Neural progenitor cell (in vitro differentiated cells): ENCODE results near the gene ABTB2. TPM values are rescaled to one million over a fixed set of nuclear protein-coding genes. Genes with fewer than 3 reads are reported as not detected.

Experiments used
- DNase-seq: peaks from one replicate; pipeline ENCODE4 v3.0.0-alpha.2; 2016; ENCODE audit warnings: low spot score
- H2AFZ ChIP-seq: fragments of 200-600 bp; sonication (generic); replicated peaks from 2 replicates; pipeline ENCODE4 v1.6.1; 2016; ENCODE audit warnings: antibody characterized with exemption
- H3F3A ChIP-seq: fragments of 200-600 bp; sonication (generic); 2 replicates; pipeline ENCODE4 v1.6.1; 2016; ENCODE audit warnings: antibody characterized with exemption, low read depth
- H3K27ac ChIP-seq: fragments of 200-600 bp; sonication (generic); 2 replicates; pipeline ENCODE4 v1.5.1; 2016; ENCODE audit warnings: mild to moderate bottlenecking
- H3K27me3 ChIP-seq: fragments of 200-600 bp; sonication (generic); 2 replicates; pipeline ENCODE4 v1.6.1; 2016; ENCODE audit warnings: mild to moderate bottlenecking, moderate library complexity
- H3K36me3 ChIP-seq: fragments of 200-600 bp; sonication (generic); 2 replicates; pipeline ENCODE4 v1.5.1; 2016
- H3K4me1 ChIP-seq: fragments of 200-600 bp; sonication (generic); 2 replicates; pipeline ENCODE4 v1.6.1; 2016; ENCODE audit warnings: mixed run types
- H3K4me2 ChIP-seq: fragments of 200-600 bp; sonication (generic); 2 replicates; pipeline ENCODE4 v1.6.1; 2016
- H3K4me3 ChIP-seq: fragments of 200-600 bp; sonication (generic); 2 replicates; pipeline ENCODE4 v1.5.1; 2016
- H3K79me2 ChIP-seq: fragments of 200-600 bp; sonication (generic); 2 replicates; pipeline ENCODE4 v1.6.1; 2016; ENCODE audit warnings: low read depth
- H3K9ac ChIP-seq: fragments of 200-600 bp; sonication (generic); 2 replicates; pipeline ENCODE4 v1.6.1; 2016
- H3K9me3 ChIP-seq: fragments of 200-600 bp; sonication (generic); 2 replicates; pipeline ENCODE4 v1.5.1; 2016; ENCODE audit warnings: low read depth
- H4K20me1 ChIP-seq: fragments of 200-600 bp; sonication (generic); 2 replicates; pipeline ENCODE4 v1.6.1; 2016; ENCODE audit warnings: low read depth
- H3K27ac Mint-ChIP-seq: 3 replicates; pipeline ENCODE4 v1.8.0; 2021; ENCODE audit warnings: mixed read lengths
- H3K27me3 Mint-ChIP-seq: 2 replicates; pipeline ENCODE4 v1.8.0; 2022; ENCODE audit warnings: low read depth, mild to moderate bottlenecking, inconsistent platforms, moderate library complexity, mixed read lengths; ENCODE audit not compliant: insufficient read depth
- H3K36me3 Mint-ChIP-seq: 3 replicates; pipeline ENCODE4 v1.8.0; 2021; ENCODE audit warnings: mixed read lengths
- H3K4me1 Mint-ChIP-seq: 3 replicates; pipeline ENCODE4 v1.8.0; 2021; ENCODE audit warnings: mixed read lengths
- H3K4me3 Mint-ChIP-seq: 3 replicates; pipeline ENCODE4 v1.8.0; 2021; ENCODE audit warnings: mild to moderate bottlenecking, moderate library complexity, mixed read lengths
- H3K9me3 Mint-ChIP-seq: 3 replicates; pipeline ENCODE4 v1.8.0; 2020; ENCODE audit warnings: mixed read lengths
- EZH2 ChIP-seq: fragments of 200-600 bp; sonication (generic); IDR thresholded peaks from 2 replicates; pipeline ENCODE4 v1.6.1; 2017; ENCODE audit warnings: antibody characterized with exemption, mild to moderate bottlenecking, moderate library complexity
- EZH2phosphoT487 ChIP-seq: fragments of 200-600 bp; sonication (generic); IDR thresholded peaks from 2 replicates; pipeline ENCODE4 v1.6.1; 2017; ENCODE audit warnings: antibody characterized with exemption
- total RNA-seq: library from RNA; depleted of rRNA; stranded (reverse); fragments of >200 nt; gene quantifications from 2 replicates; pipeline ENCODE4 v1.2.3, GENCODE V29; 2015; ENCODE audit warnings: low replicate concordance
- TF ChIP-seq, protein P1 (sequence below): fragments of 200-600 bp; sonication (generic); IDR thresholded peaks from 2 replicates; pipeline ENCODE4 v1.5.1; 2017; ENCODE audit warnings: antibody characterized with exemption, mild to moderate bottlenecking

Gene ABTB2
- total RNA-seq, 1 donor from 2014 or later = 0.37 TPM

DNA sequence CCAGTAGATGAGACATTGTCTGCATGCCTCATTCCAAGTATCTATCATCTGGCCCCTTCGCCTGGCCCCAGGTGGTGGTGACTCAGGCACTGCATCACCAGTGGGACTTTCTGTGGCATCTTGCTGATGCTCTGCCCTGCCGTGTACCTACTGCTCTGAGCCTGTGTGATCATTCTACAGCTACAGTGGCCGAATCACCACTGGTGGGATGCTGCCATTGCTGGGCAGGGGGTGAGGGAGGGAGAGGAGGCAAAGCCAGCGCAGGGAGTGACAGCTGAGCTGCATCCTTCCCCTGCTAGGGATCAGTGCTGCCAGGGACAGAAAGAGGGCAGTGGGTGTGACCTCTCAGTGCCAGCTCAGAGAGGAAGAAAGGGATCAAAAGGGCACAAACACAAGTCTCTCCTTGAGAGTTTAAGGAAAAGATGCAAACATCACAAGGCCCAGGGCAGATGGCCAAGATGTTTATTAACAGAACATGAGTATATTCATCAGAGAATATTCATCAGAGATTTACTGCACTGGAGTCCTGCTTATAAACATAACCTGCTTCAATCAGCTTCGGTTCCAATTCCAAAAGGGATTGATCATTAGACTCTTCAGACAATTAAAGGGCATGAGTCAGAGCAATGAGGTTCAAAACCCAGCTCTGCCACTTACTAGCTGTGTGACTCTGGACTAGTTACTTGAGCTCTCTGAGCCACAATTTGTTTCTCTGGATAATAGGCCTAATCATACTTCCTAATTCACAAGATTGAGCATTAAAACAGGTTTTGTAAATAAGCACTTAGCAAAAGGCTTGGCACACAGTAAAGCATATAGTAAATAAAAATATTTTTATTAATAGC is 142.6 kb downstream of the ABTB2 start:
- no peak overlapping the region for H3K27ac ChIP-seq
- H3K9ac ChIP-seq = no peak overlapping the region
- H3F3A ChIP-seq = no peaks in the 10 kb centered on the region
- no peak overlapping the region for H3K4me3 ChIP-seq
- H3K79me2 ChIP-seq = no peaks in the 10 kb centered on the region
- no peaks in the 10 kb centered on the region for H3K4me1 ChIP-seq
- H3K9me3 ChIP-seq = no peaks in the 10 kb centered on the region
- no peaks in the 10 kb centered on the region for H3K27me3 ChIP-seq
- Mint-ChIP-seq H3K4me1 (peaks cover 18% of the 10 kb centered on the region), H3K36me3 (no peaks in the 10 kb centered on the region), H3K27me3 (peaks cover 4% of the 10 kb centered on the region), H3K9me3 (no peaks in the 10 kb centered on the region), H3K4me3 (no peak overlapping the region), H3K27ac (no peak overlapping the region)
- no peak for DNase-seq
- TF ChIP-seq EZH2phosphoT487 (no peak), EZH2 (no peak)
- TF ChIP-seq, protein P1, sequence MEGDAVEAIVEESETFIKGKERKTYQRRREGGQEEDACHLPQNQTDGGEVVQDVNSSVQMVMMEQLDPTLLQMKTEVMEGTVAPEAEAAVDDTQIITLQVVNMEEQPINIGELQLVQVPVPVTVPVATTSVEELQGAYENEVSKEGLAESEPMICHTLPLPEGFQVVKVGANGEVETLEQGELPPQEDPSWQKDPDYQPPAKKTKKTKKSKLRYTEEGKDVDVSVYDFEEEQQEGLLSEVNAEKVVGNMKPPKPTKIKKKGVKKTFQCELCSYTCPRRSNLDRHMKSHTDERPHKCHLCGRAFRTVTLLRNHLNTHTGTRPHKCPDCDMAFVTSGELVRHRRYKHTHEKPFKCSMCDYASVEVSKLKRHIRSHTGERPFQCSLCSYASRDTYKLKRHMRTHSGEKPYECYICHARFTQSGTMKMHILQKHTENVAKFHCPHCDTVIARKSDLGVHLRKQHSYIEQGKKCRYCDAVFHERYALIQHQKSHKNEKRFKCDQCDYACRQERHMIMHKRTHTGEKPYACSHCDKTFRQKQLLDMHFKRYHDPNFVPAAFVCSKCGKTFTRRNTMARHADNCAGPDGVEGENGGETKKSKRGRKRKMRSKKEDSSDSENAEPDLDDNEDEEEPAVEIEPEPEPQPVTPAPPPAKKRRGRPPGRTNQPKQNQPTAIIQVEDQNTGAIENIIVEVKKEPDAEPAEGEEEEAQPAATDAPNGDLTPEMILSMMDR = no peak
- H3K36me3 ChIP-seq = no peaks in the 10 kb centered on the region
- no peaks in the 10 kb centered on the region for H4K20me1 ChIP-seq
- H2AFZ ChIP-seq = no peak overlapping the region
- H3K4me2 ChIP-seq = no peak overlapping the region

DNA sequence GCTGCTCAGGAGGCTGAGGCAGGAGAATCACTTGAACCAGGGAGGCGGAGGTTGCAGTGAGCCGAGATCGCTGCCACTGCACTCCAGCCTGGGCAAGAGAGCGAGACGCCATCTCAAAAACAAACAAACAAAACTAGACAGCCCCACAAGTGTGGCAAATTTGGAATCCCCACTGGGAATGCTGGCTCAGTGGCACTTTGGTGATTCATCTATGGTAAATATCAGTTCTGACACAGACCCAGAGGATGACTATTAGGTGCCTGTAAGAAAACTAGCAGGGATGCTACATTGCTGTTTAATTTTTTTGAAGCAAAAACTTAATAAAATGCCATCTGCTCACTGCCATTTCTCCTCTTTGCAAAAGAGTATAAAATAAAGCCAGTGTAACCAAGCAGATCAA is 144.4 kb downstream of the ABTB2 start:
- H3K4me3 Mint-ChIP-seq = no peak overlapping the region
- no peak for DNase-seq
- H3K9ac ChIP-seq = no peak overlapping the region
- no peak overlapping the region for H3K4me3 ChIP-seq
- no peaks in the 10 kb centered on the region for H3K36me3 ChIP-seq
- no peaks in the 10 kb centered on the region for H3K27me3 Mint-ChIP-seq
- TF ChIP-seq EZH2 (no peak), EZH2phosphoT487 (no peak)
- TF ChIP-seq, protein P1 = no peak
- no peaks in the 10 kb centered on the region for H3K27me3 ChIP-seq
- H3K27ac Mint-ChIP-seq = no peak overlapping the region
- H2AFZ ChIP-seq = no peak overlapping the region
- no peaks in the 10 kb centered on the region for H3F3A ChIP-seq
- no peaks in the 10 kb centered on the region for H3K36me3 Mint-ChIP-seq
- no peaks in the 10 kb centered on the region for H3K9me3 Mint-ChIP-seq
- no peak overlapping the region for H3K27ac ChIP-seq
- no peaks in the 10 kb centered on the region for H3K79me2 ChIP-seq
- H3K4me2 ChIP-seq = no peak overlapping the region
- no peaks in the 10 kb centered on the region for H4K20me1 ChIP-seq
- no peaks in the 10 kb centered on the region for H3K4me1 ChIP-seq
- no peaks in the 10 kb centered on the region for H3K9me3 ChIP-seq
- peaks cover 22% of the 10 kb centered on the region for H3K4me1 Mint-ChIP-seq

DNA sequence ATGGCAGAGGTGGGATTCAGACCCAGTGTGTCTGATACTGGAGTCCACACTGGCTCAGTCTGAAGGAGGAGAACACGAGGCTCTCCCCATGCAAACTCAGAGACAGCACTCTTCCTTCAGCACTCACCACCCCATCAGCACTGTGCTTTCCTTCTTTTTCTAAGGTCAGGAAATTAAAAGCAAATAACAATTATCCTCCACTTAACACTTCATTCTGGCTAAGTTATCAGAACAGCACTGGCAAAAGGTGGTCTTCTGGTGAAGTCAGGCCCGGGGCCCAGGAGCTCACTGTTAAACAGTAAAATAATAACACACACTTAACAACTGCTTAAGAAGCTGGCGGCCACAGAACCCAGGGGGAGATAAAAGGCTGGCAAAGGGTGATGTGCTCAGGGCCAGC is 145.2 kb downstream of the ABTB2 start:
- peaks cover 27% of the 10 kb centered on the region for H3K4me1 Mint-ChIP-seq
- H4K20me1 ChIP-seq = no peaks in the 10 kb centered on the region
- no peak overlapping the region for H3K9ac ChIP-seq
- H2AFZ ChIP-seq = no peak overlapping the region
- no peaks in the 10 kb centered on the region for H3K79me2 ChIP-seq
- DNase-seq = no peak
- no peak overlapping the region for H3K4me3 Mint-ChIP-seq
- no peaks in the 10 kb centered on the region for H3K36me3 Mint-ChIP-seq
- TF ChIP-seq, protein P1 = no peak
- TF ChIP-seq EZH2phosphoT487 (no peak), EZH2 (no peak)
- no peak overlapping the region for H3K27ac Mint-ChIP-seq
- H3K27ac ChIP-seq = no peak overlapping the region
- no peaks in the 10 kb centered on the region for H3K9me3 Mint-ChIP-seq
- H3K4me3 ChIP-seq = no peak overlapping the region
- no peaks in the 10 kb centered on the region for H3K27me3 ChIP-seq
- H3K4me2 ChIP-seq = no peak overlapping the region
- peaks cover 2% of the 10 kb centered on the region for H3K4me1 ChIP-seq
- H3K36me3 ChIP-seq = no peaks in the 10 kb centered on the region
- peaks cover 1% of the 10 kb centered on the region for H3F3A ChIP-seq
- H3K9me3 ChIP-seq = no peaks in the 10 kb centered on the region
- no peaks in the 10 kb centered on the region for H3K27me3 Mint-ChIP-seq
